ENCODE measurements around the gene EPS8.

GRCh38 chr12:15827136-15827535 lies 37.9 kb upstream of the EPS8 start:
- TF ChIP-seq CTCF (IDR thresholded peaks at IDR 0.05) (no peak), POLR2A (IDR thresholded peaks at IDR 0.05) (no peak)

Measured in adrenal gland (tissue), 5 donors.